HG03342 (cell line): ENCODE results near the gene NNT.
"Not testable (repeated sequence)": the region's sequence is repeated elsewhere in the genome, so short reads cannot be mapped to it uniquely, and the experiment has no call there.

Experiments used
- ATAC-seq: cut with Tn5 transposase; IDR thresholded peaks from one replicate; pipeline ENCODE4 v1.9.1; 2021; ENCODE audit warnings: mild to moderate bottlenecking, moderate library complexity; ENCODE audit not compliant: unreplicated experiment

The NNT gene

GRCh38 chr5:43602461-43603343 is at the start of gene NNT:
Gene NNT (plus strand): TSS chr5:43603180. CDS start chr5:43609196, 6,016 bp downstream.
- ATAC-seq = peak; percentile 77

- no peak for ATAC-seq
These were observed 49.6 kb upstream of the NNT start for GRCh38 chr5:43553381-43553780.

DNA sequence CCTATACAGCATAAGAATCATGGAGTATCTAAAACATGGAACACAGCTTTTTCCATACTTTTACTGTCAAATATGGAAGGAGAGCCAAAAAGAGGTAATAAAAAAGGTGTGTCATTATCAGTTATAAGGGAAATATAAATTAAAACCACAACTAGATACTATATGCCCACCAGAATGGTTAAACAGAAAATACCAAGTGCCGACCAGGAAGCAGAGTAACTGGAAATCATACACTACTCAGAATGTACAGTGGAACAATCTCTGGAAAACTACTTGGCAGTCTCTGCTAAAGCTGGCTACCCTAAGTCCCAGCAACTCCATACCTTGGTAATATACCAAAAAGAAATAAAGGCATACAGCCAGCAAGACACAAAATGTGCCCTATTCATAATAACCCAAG is 48.5 kb upstream of the NNT start:
- no peak for ATAC-seq

DNA sequence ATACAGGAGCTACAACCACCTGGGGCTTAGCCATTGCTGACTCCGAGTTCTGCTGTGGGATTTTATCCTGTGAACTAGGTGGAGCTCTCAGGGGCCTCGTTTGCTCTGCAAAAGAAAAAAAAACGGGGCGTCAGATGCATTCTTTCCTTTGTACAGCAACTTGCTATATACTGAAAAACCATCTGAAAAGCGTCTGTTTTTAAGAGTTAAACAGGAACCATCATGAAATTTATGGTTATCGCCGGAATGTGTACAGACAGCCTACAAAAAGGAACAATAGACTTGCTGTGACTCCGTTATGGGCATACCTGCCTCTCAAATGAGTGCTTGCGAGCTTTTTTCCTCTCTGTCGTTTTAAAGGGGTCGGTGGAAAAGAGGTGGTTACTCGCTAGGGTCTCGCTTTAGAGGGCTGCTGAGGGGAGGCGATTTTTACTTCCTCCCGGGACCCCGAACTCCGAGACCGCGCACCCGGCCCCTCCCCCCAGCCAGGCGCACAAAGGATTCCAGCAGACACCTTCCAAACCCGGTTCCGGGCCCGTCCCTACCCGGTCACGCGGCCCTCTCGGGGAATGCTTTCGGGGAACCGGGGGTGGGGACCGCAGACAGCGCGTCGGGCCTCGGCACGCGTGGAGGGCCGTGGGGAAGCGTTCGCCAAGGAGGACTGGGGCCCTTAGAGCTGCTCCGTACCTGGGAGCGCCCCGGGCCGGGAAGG is 46.9 kb upstream of the NNT start:
- peak; percentile 23 for ATAC-seq

DNA sequence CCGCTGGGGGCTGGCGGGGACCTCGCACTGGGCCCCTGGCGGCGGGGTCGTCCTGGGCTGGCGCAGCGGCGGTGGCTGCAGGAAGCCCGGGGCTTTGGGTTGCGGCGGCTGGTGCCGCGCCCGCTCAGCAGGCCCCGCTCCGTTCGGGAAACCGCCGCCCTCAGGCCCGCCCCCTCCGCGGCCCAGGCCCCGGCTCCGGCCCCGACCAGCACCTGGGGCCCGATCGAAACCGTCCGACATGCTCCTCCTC is 46.4 kb upstream of the NNT start:
- peak; percentile 88 for ATAC-seq

DNA sequence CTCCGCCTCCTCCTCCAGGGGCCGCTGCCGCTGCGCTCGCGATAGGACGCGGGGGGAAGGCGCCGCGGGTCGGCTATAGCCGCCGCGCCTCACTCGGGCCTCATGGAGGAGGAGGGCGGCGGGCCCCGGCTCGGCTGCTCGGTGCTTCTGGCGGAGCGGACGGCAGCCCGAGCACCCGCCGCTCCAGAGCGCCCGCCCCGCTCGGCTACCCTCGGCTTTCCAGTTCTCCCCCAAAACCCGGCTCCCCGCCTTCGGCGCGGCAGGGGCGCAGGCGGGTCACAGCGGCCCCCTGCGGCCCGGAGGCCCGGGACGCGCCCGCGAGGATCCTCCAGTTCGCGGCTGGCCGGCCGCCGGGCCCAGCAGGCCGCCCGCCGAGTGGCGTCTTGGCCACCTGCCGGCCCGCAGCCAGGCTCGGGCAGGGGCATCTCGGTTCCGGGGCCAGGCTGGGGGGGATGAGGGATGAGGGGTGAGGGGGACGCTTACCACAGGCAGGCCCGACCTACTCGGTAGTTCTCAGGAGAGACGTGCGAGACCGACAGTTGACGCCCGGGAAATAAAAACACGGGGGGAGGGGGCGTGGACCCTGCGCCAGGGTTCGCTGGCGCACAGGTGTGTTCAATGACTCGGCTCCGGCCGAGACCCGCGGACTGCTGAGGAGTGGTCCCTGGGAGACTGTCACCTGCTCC is 46.0 kb upstream of the NNT start, which contains the start of gene PAIP1:
Gene PAIP1, minus strand, starts transcription at position 221 of the 686 bp plus-strand sequence. CDS start 231 bp downstream, outside the sequence.
- peak; percentile 70 for ATAC-seq

DNA sequence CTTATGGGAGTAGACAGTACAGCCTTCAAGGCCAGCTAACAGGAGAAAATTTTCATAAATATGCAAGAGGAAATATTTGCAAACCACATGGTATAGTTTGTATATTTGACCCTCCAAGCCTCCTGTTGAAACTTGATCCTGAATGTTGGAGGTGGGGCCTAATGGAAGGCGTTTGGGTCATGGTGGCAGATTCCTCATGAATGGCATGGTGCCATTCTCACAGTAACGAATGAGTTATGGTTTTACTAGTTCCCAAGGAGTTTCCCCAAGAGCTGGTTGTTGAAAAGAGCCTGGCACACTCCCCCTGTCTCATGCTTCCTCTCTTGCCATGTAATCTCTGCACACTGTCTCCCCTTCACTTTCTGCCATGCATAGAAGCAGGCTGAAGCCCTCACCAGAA is 42.9 kb upstream of the NNT start:
- ATAC-seq = no peak

- no peak for ATAC-seq
These were observed 41.6 kb upstream of the NNT start for GRCh38 chr5:43561356-43561755.

DNA sequence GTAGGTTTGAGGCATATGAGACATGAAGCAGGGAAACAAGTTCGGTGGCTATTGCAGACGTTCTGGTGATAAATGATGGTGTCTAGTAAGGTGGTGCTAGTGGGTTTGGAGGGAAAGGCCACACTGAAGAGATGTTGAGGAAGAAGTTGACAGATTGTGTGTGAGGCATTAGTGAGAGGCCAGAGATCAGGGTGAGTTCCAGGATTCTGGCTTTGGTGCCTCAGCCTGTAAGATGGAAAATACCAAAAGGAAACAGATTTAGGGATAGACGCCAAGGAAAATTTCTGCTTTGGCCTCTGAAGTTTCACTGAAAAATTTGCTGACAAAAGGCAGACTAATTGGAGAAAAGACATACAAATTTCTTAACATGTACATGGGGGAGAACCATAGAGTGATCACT is 39.7 kb upstream of the NNT start:
- no peak for ATAC-seq

DNA sequence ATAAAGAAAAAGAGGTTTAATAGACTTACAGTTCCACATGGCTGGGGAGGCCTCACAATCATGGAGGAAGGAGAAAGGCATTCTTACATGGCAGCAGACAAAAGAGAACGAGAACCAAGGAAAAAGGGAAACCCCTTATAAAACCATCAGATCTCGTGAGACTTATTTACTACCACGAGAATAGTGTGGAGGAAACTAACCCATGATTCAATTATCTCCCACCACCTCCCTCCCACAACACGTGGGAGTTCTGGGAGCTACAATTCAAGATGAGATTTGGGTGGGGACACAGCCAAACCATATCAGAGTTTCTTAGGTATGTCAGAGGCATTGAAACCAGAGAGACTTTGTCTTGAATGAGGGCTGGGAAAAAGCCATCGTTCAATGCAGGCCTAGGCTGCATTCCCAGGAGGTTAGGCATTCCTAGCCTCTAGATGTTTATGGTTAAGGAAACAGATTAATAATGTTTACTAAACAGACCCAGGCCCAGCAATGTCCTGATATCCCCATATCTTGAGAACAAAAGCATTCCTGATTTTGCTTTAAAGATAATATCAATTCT is 38.6 kb upstream of the NNT start:
- ATAC-seq = no peak

- ATAC-seq = no peak
These were observed 37.9 kb upstream of the NNT start for GRCh38 chr5:43565043-43565442.

- ATAC-seq = no peak
These were observed 35.0 kb upstream of the NNT start for GRCh38 chr5:43567967-43568366.

DNA sequence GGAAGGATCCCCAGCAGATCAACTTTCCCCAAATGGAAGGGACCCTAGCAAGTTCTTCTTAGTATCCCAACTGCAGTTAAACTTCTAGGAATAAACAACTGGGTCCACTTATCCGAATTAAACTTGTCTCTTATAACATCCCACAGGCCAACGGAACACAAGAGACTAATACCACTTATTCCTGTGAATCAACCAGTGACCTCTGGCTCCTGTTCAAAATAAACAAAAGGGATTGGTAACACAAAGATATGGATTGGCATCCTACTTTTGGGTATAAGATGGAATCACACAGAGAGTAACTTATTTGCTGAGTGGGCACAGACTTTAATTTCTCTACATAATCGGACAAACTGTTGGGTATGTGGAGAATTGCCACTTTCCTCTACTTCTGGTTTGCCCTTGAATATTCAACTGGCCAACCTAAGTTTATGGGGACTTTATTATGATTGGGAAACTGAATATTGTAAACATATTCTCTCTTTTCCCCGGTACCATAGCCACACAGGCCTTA is 33.7 kb upstream of the NNT start:
- no peak for ATAC-seq

- ATAC-seq = no peak
These were observed 32.4 kb upstream of the NNT start for GRCh38 chr5:43570450-43571158.

DNA sequence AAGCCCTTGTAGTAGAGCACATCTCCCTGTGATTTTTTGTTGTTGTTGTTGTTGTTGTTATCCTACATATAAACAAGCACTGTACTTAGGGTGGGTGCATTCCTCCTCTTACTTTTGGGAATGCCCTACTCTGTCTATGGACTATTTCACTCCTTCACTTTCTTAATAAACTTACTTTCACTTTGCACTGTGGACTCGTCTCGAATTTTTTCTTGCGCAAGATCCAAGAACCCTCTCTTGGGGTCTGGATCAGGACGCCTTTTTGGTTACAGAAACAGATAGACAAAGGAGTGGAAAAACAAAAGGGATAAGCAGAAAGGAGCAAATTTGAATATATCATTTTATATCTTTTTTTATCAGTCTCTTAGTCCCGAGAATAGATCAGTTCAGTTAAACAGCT is 31.7 kb upstream of the NNT start:
- no peak for ATAC-seq

DNA sequence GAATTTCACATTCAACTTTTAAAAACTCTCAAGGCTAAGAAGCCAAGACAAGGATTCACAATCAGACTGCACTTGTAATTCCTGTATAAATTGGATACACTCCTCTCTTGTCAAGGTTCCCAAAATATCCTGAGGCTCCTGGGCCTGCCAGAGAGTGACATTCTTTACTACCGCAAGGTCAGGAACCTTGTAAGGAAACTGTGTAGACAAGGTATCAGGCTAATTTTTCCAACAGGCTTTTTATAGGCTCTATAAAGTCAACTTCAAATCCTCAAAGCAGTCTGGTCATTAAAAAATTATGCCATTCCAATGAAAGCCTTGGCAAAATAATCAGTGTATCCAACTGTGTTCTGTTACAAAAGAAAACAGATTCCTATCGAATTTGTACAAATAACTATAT is 30.6 kb upstream of the NNT start:
- no peak for ATAC-seq

DNA sequence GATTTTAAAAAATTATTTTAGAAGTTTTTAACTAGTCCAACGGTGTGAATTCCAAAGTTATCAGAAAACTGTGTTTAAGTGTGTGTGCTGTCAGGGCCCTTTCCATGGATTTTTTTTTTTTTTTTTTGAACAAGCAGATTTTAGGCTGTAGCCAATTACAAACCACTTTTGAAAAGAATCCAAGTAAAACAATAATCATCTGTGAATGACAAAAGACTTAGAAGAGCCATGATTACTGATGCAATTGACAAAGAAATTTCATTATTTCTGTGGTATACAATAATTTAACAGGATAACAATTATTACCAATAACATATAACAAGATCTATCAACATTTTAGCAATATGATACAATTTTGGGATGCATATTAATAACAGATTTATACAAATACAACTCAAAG is 29.9 kb upstream of the NNT start:
- ATAC-seq = no peak

- ATAC-seq = not testable (repeated sequence)
These were observed 22.4 kb upstream of the NNT start for GRCh38 chr5:43580402-43581210.

DNA sequence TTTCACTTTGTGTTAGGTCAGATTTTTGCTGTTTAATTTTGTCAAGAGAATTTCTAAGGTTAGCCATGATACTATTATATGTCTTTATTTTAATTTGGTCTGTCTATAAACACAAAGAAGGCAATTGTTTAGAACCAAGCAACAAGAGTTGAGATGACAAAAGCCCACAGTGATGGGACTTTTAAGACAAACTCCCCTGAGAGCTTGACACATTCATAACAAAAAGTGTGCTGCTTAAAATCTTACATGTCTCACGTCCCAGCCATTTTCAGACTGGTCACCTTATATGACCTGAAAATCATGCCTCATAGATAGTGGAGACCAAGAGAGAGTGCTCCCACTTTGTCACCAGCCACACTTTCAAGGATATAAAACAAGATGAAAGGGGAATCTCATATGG is 21.6 kb upstream of the NNT start:
- no peak for ATAC-seq
